GM12878 (cell line): ENCODE results near the gene PRKCG.

Experiments used
- EED ChIP-seq: sonication (generic); IDR thresholded peaks from 2 replicates; pipeline ENCODE4 v1.6.1; 2016; ENCODE audit warnings: antibody characterized with exemption, low read depth
- GABPA ChIP-seq: IDR thresholded peaks from 2 replicates; pipeline ENCODE4 v1.6.1; 2014; ENCODE audit warnings: antibody characterized with exemption, low read depth, mild to moderate bottlenecking, inconsistent platforms
- IRF3 ChIP-seq: fragments of 450-650 bp; IDR thresholded peaks from 2 replicates; pipeline ENCODE4 v1.6.1; 2014; ENCODE audit warnings: mild to moderate bottlenecking
- JUND ChIP-seq: IDR thresholded peaks from 2 replicates; pipeline ENCODE4 v1.6.1; 2012; ENCODE audit warnings: low read depth, mild to moderate bottlenecking, low read length, improper control_type of control experiment, moderate library complexity
- LARP7 ChIP-seq: fragments of 450-650 bp; IDR thresholded peaks from 2 replicates; pipeline ENCODE4 v1.6.1; 2017; ENCODE audit warnings: mild to moderate bottlenecking
- NR2C2 ChIP-seq: IDR thresholded peaks from 2 replicates; pipeline ENCODE4 v1.6.1; 2011; ENCODE audit warnings: borderline replicate concordance, low read depth; ENCODE audit not compliant: control insufficient read depth, insufficient read length
- NRF1 ChIP-seq: conservative IDR thresholded peaks from 2 replicates; pipeline ENCODE4 v1.6.1; 2011; ENCODE audit warnings: mild to moderate bottlenecking, low read depth, low read length, improper control_type of control experiment
- POLR2A ChIP-seq: IDR thresholded peaks from 2 replicates; pipeline ENCODE4 v1.6.1; 2011; ENCODE audit warnings: low read depth, mild to moderate bottlenecking, low read length
- SIN3A ChIP-seq: IDR thresholded peaks from 2 replicates; pipeline ENCODE4 v1.6.1; 2012; ENCODE audit warnings: low read depth, low read length, improper control_type of control experiment
- SIX5 ChIP-seq: IDR thresholded peaks from 2 replicates; pipeline ENCODE4 v1.6.1; 2011; ENCODE audit warnings: mild to moderate bottlenecking, low read depth, low read length, moderate library complexity; ENCODE audit not compliant: severe bottlenecking
- TF ChIP-seq, protein P1 (sequence below): IDR thresholded peaks from 2 replicates; pipeline ENCODE4 v1.6.1; 2012; ENCODE audit warnings: mild to moderate bottlenecking, low read depth, low read length
- TF ChIP-seq, protein P2 (sequence below), 3 experiments: IDR thresholded peaks in 2 of 3; conservative IDR thresholded peaks in 1 of 3; 2 replicates each; pipeline ENCODE4 v1.5.1; 2011; ENCODE audit warnings: low read depth in 3 of 3, low read length in 3 of 3, mild to moderate bottlenecking in 3 of 3, control low read depth in 2 of 3, moderate library complexity in 2 of 3, inconsistent platforms in 1 of 3, mixed read lengths in 1 of 3; ENCODE audit not compliant: control insufficient read depth in 2 of 3, insufficient read depth in 1 of 3; ENCODE audit errors: extremely low read depth in 1 of 3

DNA sequence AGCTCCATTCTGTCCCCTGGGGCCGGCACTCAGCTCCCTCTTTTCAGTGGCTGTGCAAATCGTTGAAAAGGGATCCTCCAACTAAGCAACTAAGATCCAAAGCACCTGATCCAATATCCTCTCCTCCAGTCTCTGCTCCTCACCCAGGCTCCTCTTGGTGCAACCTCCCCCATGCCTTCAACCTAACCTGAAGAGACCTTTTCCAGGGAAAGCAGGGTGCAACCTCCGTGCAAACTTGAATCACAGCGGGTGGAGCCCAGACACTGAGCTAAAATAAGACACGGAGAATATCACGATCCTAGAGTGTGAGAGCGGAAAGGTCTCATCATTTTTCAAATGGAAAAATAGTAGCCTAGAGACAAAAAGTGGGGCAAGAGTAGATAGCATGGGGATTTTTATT is 35.4 kb downstream of the PRKCG start:
- TF ChIP-seq JUND: no peak
- no peak for TF ChIP-seq POLR2A
- no peak for TF ChIP-seq IRF3
- no peak for TF ChIP-seq SIX5
- no peak for TF ChIP-seq NRF1
- no peak for TF ChIP-seq SIN3A
- no peak for TF ChIP-seq NR2C2
- TF ChIP-seq, protein P1, sequence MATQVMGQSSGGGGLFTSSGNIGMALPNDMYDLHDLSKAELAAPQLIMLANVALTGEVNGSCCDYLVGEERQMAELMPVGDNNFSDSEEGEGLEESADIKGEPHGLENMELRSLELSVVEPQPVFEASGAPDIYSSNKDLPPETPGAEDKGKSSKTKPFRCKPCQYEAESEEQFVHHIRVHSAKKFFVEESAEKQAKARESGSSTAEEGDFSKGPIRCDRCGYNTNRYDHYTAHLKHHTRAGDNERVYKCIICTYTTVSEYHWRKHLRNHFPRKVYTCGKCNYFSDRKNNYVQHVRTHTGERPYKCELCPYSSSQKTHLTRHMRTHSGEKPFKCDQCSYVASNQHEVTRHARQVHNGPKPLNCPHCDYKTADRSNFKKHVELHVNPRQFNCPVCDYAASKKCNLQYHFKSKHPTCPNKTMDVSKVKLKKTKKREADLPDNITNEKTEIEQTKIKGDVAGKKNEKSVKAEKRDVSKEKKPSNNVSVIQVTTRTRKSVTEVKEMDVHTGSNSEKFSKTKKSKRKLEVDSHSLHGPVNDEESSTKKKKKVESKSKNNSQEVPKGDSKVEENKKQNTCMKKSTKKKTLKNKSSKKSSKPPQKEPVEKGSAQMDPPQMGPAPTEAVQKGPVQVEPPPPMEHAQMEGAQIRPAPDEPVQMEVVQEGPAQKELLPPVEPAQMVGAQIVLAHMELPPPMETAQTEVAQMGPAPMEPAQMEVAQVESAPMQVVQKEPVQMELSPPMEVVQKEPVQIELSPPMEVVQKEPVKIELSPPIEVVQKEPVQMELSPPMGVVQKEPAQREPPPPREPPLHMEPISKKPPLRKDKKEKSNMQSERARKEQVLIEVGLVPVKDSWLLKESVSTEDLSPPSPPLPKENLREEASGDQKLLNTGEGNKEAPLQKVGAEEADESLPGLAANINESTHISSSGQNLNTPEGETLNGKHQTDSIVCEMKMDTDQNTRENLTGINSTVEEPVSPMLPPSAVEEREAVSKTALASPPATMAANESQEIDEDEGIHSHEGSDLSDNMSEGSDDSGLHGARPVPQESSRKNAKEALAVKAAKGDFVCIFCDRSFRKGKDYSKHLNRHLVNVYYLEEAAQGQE: no peak
- TF ChIP-seq EED: no peak
- TF ChIP-seq GABPA: no peak
- TF ChIP-seq, protein P2, sequence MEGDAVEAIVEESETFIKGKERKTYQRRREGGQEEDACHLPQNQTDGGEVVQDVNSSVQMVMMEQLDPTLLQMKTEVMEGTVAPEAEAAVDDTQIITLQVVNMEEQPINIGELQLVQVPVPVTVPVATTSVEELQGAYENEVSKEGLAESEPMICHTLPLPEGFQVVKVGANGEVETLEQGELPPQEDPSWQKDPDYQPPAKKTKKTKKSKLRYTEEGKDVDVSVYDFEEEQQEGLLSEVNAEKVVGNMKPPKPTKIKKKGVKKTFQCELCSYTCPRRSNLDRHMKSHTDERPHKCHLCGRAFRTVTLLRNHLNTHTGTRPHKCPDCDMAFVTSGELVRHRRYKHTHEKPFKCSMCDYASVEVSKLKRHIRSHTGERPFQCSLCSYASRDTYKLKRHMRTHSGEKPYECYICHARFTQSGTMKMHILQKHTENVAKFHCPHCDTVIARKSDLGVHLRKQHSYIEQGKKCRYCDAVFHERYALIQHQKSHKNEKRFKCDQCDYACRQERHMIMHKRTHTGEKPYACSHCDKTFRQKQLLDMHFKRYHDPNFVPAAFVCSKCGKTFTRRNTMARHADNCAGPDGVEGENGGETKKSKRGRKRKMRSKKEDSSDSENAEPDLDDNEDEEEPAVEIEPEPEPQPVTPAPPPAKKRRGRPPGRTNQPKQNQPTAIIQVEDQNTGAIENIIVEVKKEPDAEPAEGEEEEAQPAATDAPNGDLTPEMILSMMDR (IDR thresholded peaks at IDR 0.05 in 2 of 3, conservative IDR thresholded peaks at IDR 0.05 in 1 of 3; ENCODE audit: control insufficient read depth in 2 of 3, extremely low read depth in 1 of 3, insufficient read depth in 1 of 3, low read depth in 3 of 3, low read length in 3 of 3): no peak
- TF ChIP-seq LARP7: no peak
